ENCODE measurements around the gene DLEC1.

Gene DLEC1

DNA sequence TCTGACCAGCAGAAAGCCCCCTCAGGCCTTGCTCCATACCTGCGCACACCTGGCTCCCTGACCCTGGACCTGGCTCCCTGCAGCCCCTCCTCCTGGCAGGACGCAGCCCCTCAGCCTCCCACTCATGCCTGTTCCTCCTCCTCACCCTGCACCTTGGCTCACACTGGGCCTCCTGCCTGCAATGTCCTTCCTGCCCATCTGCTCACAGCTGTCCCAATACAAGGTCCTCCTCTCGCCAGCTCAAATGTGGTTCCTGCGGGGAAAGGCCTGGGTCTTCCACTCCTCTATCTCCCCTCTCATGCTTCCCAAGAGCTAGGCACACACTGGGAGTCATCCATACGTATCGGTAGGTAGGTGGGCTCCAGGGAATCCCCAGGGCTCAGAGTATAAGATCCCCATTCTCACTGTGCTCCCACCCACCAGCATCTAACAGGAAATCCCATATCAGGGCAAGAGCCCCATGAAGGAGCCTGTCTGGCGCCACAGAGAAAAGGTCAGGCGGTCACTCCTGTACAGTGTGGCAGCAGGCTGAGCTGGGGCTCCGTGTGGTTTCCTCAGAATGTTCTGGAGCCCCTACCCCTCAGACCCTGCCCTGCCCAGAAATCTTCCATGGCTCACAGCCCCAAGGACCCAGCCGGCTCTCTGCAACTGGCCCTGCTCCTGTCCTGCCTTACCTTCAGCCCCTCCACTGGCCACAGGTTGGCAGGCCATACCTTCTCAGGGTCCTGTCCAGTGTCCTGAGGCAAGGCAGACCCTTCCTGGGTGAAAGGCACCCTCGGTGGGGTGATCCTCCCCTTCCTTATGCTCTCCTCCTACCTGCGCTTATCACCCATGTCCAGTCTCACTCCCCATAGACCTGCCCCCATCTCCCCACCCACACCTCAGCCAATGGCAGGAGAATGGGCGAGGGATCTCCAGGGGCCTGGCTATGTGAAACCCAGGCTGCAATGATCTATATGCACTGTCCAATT lies 20.4 kb upstream of the DLEC1 start:
- no peak for DNase-seq
- Histone ChIP-seq H3K9me3 (ENCODE audit: control insufficient read depth, low read length) (peaks cover 4% of the 10 kb centered on the region), H3K27me3 (replicated peaks; ENCODE audit: control insufficient read depth, insufficient read depth, low read length, poor library complexity, severe bottlenecking) (no peaks in the 10 kb centered on the region), H3K4me3 (ENCODE audit: insufficient read depth, low read depth, low read length, poor library complexity, severe bottlenecking) (no peak overlapping the region), H3K4me1 (ENCODE audit: control insufficient read depth, insufficient read depth, low read length, poor library complexity, severe bottlenecking) (no peaks in the 10 kb centered on the region), H3K27ac (ENCODE audit: insufficient read depth, low read length, poor library complexity, severe bottlenecking) (no peak overlapping the region), H3K36me3 (ENCODE audit: control insufficient read depth, insufficient read depth, low read length) (peaks cover 49% of the 10 kb centered on the region)

DNA sequence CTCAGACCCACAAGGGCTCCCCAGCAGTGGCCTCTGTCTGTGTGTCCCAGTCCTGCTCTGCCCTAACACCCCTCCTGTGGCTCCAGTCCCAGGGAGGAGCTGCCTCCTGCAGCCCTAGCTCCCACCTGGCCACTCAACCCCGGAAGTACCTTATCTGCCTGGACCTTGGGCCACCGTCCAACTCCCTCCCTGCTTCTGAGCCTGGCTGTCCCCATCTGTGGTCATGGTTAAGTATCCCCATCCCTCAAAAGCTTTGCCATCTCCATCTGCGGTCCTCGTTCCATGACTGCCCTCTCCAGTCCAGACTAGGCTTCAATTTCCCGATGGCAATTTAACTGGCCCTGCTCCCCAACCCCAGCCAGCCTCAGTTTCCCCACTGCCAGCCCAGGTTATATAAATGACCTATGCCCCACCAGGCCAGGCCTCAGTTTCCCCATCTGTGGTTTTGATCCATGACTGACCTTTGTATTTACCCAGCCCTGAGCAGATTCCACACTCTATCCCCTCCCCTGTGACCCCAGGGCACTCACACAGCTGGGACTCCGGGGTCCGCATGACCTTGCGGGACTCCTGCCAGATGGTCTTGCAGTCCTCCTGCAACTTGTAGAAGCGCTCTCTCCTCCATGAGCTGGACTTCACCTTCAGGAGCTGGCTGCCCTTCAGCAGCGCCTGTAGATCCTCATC lies 19.2 kb upstream of the DLEC1 start:
- Histone ChIP-seq H3K36me3 (ENCODE audit: control insufficient read depth, insufficient read depth, low read length) (peaks cover 49% of the 10 kb centered on the region), H3K4me3 (ENCODE audit: insufficient read depth, low read depth, low read length, poor library complexity, severe bottlenecking) (no peak overlapping the region), H3K27me3 (replicated peaks; ENCODE audit: control insufficient read depth, insufficient read depth, low read length, poor library complexity, severe bottlenecking) (no peaks in the 10 kb centered on the region), H3K4me1 (ENCODE audit: control insufficient read depth, insufficient read depth, low read length, poor library complexity, severe bottlenecking) (peaks cover 4% of the 10 kb centered on the region), H3K27ac (ENCODE audit: insufficient read depth, low read length, poor library complexity, severe bottlenecking) (no peak overlapping the region), H3K9me3 (ENCODE audit: control insufficient read depth, low read length) (peaks cover 4% of the 10 kb centered on the region)
- no peak for DNase-seq

DNA sequence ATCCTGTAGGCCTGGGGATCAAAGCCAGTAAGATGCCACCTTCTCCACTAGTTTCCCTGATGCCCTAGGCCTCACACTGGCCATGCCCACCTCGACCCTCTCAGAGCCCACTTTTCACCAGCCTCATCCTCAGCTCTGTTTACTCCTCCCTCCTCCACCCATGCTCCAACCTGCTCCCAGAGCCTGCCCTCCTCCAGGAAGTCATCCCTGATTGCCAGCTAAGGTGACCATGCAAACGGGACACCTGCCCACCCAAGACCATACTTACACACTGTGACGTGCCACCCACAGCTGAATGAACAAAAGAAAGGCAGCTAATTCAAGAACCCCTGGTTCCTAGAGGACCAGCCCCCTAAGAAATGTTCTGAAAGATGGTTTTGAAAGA lies 18.7 kb upstream of the DLEC1 start:
- H3K4me1 ChIP-seq (ENCODE audit: control insufficient read depth, insufficient read depth, low read length, poor library complexity, severe bottlenecking): peaks cover 4% of the 10 kb centered on the region
- peaks cover 47% of the 10 kb centered on the region for H3K36me3 ChIP-seq (ENCODE audit: control insufficient read depth, insufficient read depth, low read length)

DNA sequence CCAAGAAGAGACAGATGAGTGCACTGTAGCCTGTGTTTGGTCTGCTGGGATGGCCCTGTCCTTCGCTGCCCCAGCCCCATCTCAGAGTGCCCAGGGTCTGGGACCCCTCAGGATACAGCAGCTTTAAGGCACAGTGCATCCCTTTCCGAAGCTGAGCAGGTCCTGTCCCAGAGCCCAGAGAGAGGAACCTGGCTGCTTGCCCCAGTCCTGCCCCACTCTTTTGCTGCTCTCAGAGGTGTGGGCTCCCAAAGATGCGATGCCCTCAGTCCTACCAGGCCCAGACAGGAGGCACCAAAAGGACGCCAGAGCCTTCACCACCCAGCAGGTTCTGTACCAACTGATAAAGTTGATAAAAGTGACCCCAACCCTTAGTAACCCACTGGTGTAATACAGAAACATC lies 17.8 kb upstream of the DLEC1 start:
- Histone ChIP-seq H3K9me3 (ENCODE audit: control insufficient read depth, low read length) (peaks cover 3% of the 10 kb centered on the region), H3K27ac (ENCODE audit: insufficient read depth, low read length, poor library complexity, severe bottlenecking) (no peak overlapping the region), H3K36me3 (ENCODE audit: control insufficient read depth, insufficient read depth, low read length) (peaks cover 38% of the 10 kb centered on the region), H3K27me3 (replicated peaks; ENCODE audit: control insufficient read depth, insufficient read depth, low read length, poor library complexity, severe bottlenecking) (no peaks in the 10 kb centered on the region), H3K4me3 (ENCODE audit: insufficient read depth, low read depth, low read length, poor library complexity, severe bottlenecking) (no peak overlapping the region), H3K4me1 (ENCODE audit: control insufficient read depth, insufficient read depth, low read length, poor library complexity, severe bottlenecking) (peaks cover 8% of the 10 kb centered on the region)
- no peak for DNase-seq

More for the DNA sequence above, 18.7 kb upstream of the DLEC1 start:
- Histone ChIP-seq H3K4me3 (ENCODE audit: insufficient read depth, low read depth, low read length, poor library complexity, severe bottlenecking) (no peak overlapping the region), H3K27ac (ENCODE audit: insufficient read depth, low read length, poor library complexity, severe bottlenecking) (no peak overlapping the region), H3K9me3 (ENCODE audit: control insufficient read depth, low read length) (peaks cover 4% of the 10 kb centered on the region), H3K27me3 (replicated peaks; ENCODE audit: control insufficient read depth, insufficient read depth, low read length, poor library complexity, severe bottlenecking) (no peaks in the 10 kb centered on the region)
- DNase-seq: no peak

DNA sequence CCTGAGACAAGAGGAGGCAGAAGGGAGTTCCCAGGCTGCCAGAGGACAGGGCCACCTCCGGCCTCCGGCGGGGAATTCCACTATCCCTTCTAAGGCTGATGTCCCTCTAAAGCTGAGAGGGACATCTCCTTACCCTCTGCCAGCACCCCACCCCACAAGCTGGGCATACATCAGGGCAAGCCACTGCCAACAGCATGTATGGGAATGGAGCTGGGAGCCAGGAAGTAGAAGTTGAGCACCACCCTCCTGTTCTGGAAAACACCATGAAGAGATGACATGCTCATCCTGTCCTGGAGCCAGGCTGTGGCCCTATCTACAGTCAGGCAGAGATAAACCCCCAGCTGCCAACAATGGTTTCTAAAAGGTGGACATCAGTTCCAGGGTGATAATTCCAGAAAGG lies 16.7 kb upstream of the DLEC1 start:
- H3K4me1 ChIP-seq (ENCODE audit: control insufficient read depth, insufficient read depth, low read length, poor library complexity, severe bottlenecking): peaks cover 8% of the 10 kb centered on the region
- H3K27me3 ChIP-seq (replicated peaks; ENCODE audit: control insufficient read depth, insufficient read depth, low read length, poor library complexity, severe bottlenecking): no peaks in the 10 kb centered on the region
- DNase-seq: no peak
- peaks cover 27% of the 10 kb centered on the region for H3K36me3 ChIP-seq (ENCODE audit: control insufficient read depth, insufficient read depth, low read length)
- H3K27ac ChIP-seq (ENCODE audit: insufficient read depth, low read length, poor library complexity, severe bottlenecking): peak overlapping the region; percentile 44
- H3K9me3 ChIP-seq (ENCODE audit: control insufficient read depth, low read length): no peaks in the 10 kb centered on the region
- H3K4me3 ChIP-seq (ENCODE audit: insufficient read depth, low read depth, low read length, poor library complexity, severe bottlenecking): no peak overlapping the region

DNA sequence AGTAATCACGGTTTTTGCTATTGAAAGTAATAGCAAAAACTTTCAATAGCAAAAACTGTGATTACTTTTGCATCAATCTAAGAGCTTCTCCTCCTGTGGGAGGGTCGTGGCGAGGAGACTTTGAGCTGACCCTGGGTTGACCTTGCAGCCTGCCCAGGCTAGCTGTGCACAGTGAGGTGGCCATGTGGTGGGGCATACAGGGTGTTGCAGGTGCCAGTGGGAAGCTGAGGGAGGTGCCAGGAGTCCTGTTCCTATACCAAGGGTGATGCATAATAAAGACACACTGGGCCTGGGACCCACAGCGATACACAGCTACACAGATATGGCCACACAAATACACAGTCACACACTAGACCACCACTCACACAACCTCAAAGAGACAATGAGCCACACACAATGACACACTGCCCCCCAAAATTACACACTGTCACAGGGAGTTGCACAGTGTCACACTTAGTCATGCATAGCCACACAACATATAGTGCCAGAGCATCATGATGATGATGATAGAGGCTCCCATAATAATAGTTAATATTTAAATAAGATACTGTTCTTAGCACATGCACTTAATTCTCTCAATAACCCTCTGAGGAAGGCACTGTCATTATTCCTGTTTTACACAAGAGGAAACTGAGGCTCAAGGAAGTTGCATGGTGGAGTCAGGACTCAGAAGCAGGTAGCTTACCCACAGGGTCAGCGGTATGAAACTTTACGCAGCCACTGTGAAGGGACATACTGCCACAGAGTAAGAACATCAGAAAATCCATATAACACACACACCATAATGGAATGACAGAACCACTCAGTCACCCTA lies 15.9 kb upstream of the DLEC1 start:
- DNase-seq: no peak
- H3K9me3 ChIP-seq (ENCODE audit: control insufficient read depth, low read length): no peaks in the 10 kb centered on the region
- H3K27me3 ChIP-seq (replicated peaks; ENCODE audit: control insufficient read depth, insufficient read depth, low read length, poor library complexity, severe bottlenecking): no peaks in the 10 kb centered on the region
- H3K4me1 ChIP-seq (ENCODE audit: control insufficient read depth, insufficient read depth, low read length, poor library complexity, severe bottlenecking): peaks cover 8% of the 10 kb centered on the region
- H3K36me3 ChIP-seq (ENCODE audit: control insufficient read depth, insufficient read depth, low read length): peaks cover 19% of the 10 kb centered on the region
- H3K4me3 ChIP-seq (ENCODE audit: insufficient read depth, low read depth, low read length, poor library complexity, severe bottlenecking): peak overlapping the region; percentile 73
- peak overlapping the region; percentile 94 for H3K27ac ChIP-seq (ENCODE audit: insufficient read depth, low read length, poor library complexity, severe bottlenecking)

DNA sequence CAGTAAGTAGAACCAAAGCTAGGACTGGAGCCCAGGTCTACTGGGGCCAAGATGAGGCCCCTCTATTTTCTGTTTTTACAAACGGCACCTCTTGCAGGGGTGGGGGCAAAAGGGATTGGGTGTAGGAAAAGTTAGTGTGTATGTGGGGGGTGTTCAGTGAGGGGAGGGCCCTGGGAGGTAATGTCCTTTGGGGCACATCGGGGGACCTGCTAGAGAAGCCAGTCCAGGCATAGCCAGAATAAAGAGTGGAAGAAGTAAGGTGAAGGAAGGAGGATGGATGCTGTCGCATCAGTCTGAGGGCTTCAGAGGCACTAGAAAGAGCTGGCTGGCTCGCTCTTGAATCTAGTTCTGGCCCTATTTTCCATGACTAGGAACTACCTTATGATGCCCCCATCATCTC lies 12.2 kb upstream of the DLEC1 start:
- Histone ChIP-seq H3K4me3 (ENCODE audit: insufficient read depth, low read depth, low read length, poor library complexity, severe bottlenecking) (no peak overlapping the region), H3K27me3 (replicated peaks; ENCODE audit: control insufficient read depth, insufficient read depth, low read length, poor library complexity, severe bottlenecking) (no peaks in the 10 kb centered on the region), H3K4me1 (ENCODE audit: control insufficient read depth, insufficient read depth, low read length, poor library complexity, severe bottlenecking) (peaks cover 31% of the 10 kb centered on the region), H3K27ac (ENCODE audit: insufficient read depth, low read length, poor library complexity, severe bottlenecking) (peak overlapping the region; percentile 24), H3K9me3 (ENCODE audit: control insufficient read depth, low read length) (no peaks in the 10 kb centered on the region), H3K36me3 (ENCODE audit: control insufficient read depth, insufficient read depth, low read length) (no peaks in the 10 kb centered on the region)
- DNase-seq: no peak

DNA sequence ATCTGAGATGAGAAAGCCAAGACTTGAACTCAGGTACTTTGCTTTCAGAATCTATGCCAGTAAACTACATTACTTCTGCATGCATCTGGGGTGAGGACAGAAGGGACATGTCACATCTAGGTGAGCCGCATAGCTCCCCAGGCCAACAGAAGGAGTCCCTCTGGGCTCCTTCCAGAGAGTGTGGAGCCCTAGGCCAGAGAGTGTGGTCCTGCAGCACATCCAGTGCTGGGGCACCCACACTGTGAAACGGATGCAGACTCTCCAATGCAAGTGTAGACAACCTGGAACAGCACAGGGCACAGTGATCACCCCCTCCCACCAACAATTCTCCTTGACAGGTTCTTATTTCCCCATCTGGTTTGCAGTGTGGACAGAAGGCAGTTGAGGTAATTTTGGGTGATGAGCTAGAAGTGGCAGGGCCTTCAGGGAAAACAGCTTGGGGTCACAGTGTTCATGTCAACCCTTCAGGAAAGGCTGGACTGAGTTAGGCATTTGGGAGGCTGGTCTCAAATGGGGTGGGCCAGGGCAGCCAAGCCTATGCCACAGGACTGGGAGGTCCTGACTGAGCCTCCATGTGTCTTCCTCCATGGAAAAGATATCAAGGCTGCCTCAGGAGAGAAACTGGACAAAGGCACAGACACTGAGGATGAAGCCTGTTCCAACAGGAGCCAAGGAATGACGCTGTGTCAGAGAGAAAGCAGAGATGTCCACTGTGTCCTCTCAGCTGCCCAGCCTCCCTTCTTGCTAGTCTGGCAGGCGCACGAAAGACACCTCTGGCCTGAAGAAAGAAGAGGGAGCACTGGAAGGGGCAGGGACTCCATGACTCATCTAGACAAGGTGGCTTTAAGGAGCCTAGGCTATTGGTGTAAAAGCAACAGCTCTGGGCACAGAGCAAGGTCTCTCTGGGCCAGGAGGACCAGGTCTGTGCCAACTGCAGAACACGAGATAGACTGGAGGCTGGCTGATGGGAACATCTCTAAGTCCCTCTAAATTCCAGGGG lies 11.2 kb upstream of the DLEC1 start:
- H3K4me3 ChIP-seq (ENCODE audit: insufficient read depth, low read depth, low read length, poor library complexity, severe bottlenecking): no peak overlapping the region
- no peaks in the 10 kb centered on the region for H3K27me3 ChIP-seq (replicated peaks; ENCODE audit: control insufficient read depth, insufficient read depth, low read length, poor library complexity, severe bottlenecking)

More for the DNA sequence above, 11.2 kb upstream of the DLEC1 start:
- H3K4me1 ChIP-seq (ENCODE audit: control insufficient read depth, insufficient read depth, low read length, poor library complexity, severe bottlenecking): peaks cover 33% of the 10 kb centered on the region
- H3K27ac ChIP-seq (ENCODE audit: insufficient read depth, low read length, poor library complexity, severe bottlenecking): peak overlapping the region; percentile 24
- no peak for DNase-seq
- no peaks in the 10 kb centered on the region for H3K36me3 ChIP-seq (ENCODE audit: control insufficient read depth, insufficient read depth, low read length)
- H3K9me3 ChIP-seq (ENCODE audit: control insufficient read depth, low read length): no peaks in the 10 kb centered on the region
